Measurements from ENCODE around the gene NTM.

- no peak for TF ChIP-seq POLR2A (IDR thresholded peaks at IDR 0.05)
- no peak for TF ChIP-seq POLR2AphosphoS5 (IDR thresholded peaks at IDR 0.05)
- TF ChIP-seq CTCF (IDR thresholded peaks at IDR 0.05 in 8 of 11, conservative IDR thresholded peaks at IDR 0.05 in 3 of 11), result no peak
Measured at GRCh38 chr11:131626788-131627187, 256.4 kb downstream of the NTM start.

Measured in spleen (tissue), 7 donors.